Fibroblast of the aortic adventitia (primary cell): ENCODE results near the gene HIGD1A. TPM values are rescaled to one million over a fixed set of nuclear protein-coding genes. Genes with fewer than 3 reads are reported as not detected.

Source experiments
- DNase-seq: peaks from one replicate; pipeline ENCODE4 v3.0.0-alpha.2; 2010; ENCODE audit warnings: low read depth
- H3K4me3 ChIP-seq: 2 replicates; pipeline ENCODE4 v1.5.1; 2011; ENCODE audit warnings: low read depth, mild to moderate bottlenecking, control low read depth, low read length, moderate library complexity
- total RNA-seq: library from RNA; depleted of rRNA; stranded (reverse); fragments of >200 nt; gene quantifications from 2 replicates; pipeline ENCODE4 v1.2.3, GENCODE V29; 2012; ENCODE audit warnings: low replicate concordance
- TF ChIP-seq, protein P1 (sequence below): IDR thresholded peaks from 2 replicates; pipeline ENCODE4 v1.5.1; 2011; ENCODE audit warnings: mild to moderate bottlenecking, low read length, control low read depth, inconsistent platforms; ENCODE audit not compliant: insufficient read depth

HIGD1A gene
- total RNA-seq, 1 donor, result 163 TPM

DNA sequence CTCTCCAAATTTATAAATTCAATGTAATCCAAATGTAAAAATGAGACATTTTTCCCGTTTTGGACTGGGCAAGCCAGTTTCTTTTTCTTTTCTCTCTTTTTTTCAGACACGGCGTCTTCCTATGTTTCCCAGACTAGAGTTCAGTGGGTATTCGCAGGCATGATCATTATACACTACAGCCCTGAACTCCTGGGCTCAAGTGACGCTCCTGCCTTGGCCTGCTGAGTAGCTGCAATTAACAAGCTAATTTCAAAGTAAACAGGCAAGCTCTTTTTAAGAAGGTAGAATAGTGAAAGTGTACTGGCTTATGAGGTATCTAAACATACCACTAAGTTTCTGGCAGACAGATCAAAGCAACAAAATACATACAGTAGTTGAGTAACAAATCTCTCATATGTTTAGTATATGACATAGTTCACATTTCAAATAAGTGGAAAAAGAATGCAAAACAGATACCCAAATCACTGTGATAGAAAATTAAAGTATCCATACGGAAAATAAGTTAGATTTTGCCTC is 13.5 kb downstream of the HIGD1A start:
- no peak overlapping the region for H3K4me3 ChIP-seq
- TF ChIP-seq, protein P1, sequence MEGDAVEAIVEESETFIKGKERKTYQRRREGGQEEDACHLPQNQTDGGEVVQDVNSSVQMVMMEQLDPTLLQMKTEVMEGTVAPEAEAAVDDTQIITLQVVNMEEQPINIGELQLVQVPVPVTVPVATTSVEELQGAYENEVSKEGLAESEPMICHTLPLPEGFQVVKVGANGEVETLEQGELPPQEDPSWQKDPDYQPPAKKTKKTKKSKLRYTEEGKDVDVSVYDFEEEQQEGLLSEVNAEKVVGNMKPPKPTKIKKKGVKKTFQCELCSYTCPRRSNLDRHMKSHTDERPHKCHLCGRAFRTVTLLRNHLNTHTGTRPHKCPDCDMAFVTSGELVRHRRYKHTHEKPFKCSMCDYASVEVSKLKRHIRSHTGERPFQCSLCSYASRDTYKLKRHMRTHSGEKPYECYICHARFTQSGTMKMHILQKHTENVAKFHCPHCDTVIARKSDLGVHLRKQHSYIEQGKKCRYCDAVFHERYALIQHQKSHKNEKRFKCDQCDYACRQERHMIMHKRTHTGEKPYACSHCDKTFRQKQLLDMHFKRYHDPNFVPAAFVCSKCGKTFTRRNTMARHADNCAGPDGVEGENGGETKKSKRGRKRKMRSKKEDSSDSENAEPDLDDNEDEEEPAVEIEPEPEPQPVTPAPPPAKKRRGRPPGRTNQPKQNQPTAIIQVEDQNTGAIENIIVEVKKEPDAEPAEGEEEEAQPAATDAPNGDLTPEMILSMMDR, result no peak
- no peak for DNase-seq

DNA sequence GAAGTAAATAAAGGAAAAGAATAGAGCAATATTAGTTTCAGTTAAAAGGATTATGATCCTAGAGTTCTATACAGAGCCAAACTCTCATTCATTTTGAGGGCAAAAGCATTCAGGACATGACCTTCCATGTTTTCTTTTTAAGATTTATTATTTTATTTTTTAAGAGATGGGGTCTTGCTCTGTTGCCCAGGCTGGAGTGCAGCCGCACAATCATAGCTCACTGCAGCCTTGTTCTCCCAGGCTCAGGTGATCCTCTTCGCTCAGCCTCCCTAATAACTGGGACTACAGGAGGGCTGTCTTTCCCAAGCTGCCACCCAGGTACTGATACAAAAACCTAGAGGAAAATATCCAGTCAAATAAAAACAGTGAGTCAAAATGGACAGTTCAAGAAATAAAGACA is 17.7 kb downstream of the HIGD1A start:
- no peak for DNase-seq
- TF ChIP-seq, protein P1, result no peak
- H3K4me3 ChIP-seq, result no peak overlapping the region

DNA sequence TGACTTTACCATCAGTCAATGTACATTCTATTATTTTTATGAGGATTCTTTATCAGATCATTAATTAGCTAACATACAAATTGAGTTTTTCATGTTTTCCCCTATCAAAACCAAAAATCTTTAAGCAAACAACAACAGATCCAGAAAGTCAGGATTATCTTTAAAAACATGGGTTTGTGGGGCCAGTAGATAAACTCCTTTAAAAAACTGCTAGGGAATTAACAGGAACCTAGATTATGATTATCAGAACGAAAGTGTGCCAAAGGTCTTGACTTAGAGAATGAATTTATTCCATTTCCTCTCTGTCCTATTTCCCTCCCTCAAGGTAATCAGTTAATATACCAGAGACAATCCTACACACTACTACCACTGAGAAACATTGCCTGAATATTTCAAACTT is 18.1 kb downstream of the HIGD1A start:
- TF ChIP-seq, protein P1, result no peak
- no peak overlapping the region for H3K4me3 ChIP-seq
- DNase-seq, result no peak

DNA sequence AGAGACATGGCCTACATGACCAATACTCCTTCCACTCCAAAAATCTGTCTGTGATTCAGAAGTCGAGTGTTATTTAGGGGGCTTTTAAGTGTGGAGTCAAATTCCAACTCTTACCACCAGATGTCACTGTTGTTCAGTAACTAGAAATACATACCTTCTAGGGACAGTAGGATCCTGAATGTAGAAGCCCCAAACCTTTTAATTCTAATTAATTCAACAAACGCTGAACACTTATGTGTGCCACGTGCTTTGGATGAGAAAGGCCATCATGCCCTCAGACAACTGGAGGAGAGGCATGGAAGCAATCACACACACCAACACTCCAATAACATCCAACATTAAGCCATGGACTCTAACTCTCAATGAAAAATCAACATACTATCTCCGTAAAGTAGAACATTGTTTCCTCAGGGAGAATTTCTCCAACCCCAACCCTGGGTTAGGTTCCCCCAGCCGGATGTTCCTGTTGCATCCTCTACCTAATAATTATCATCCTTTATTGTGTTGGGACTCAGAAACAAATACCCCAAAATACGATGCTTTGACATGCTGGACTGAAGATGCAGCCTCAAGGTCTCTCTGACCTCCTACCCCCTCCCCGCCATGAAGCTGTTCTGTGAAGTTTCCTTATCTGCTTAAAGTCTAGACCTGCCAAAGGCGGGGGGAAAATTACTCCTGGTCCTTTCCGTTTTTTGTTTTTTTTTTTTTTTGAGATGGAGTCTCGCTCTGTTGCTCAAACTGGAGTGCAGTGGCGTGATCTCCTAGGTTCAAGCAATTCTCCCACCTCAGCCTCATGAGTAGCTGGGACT is 23.2 kb downstream of the HIGD1A start:
- TF ChIP-seq, protein P1, result peak; percentile 79
- DNase-seq, result peak; percentile 91
- H3K4me3 ChIP-seq, result no peak overlapping the region

DNA sequence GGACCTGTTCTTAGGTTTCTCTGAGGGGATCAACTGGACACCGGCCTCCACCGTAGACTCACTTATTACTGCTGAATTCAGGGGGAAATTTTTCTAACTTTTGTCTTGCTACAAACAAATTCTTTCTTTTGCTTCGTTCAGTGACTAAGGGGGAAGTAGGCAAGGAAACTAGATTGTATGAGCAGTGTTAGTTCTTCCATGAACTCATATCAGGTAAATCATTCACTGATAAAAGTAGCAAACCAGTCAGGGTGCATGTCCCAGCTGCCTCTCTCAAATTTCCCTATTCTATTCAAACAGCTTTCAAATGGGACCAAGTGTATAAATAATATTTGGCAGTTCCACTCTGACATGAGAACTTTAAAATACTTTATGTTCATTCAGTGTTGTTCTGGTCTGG is 23.9 kb downstream of the HIGD1A start:
- TF ChIP-seq, protein P1, result no peak
- no peak for DNase-seq
- H3K4me3 ChIP-seq, result no peak overlapping the region

DNA sequence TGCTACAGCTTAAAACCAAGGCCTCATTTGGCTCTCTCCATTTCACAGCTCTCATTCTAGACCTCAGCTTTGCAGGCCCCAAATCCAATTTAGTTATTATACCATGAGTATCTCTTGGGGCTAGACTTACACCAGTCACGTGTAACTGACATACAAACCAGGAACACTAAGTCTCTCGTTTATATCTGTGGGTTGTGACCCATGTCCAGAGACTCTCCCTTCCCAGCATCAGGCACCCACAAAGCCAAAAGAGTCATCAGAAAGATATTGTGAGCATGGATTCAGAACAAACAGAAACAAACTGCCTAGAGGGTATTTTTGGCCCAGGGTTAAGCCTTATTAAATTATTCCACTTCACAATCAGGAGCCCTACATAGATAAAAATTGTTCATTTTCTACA is 25.6 kb downstream of the HIGD1A start:
- peak; percentile 69 for DNase-seq
- H3K4me3 ChIP-seq, result no peak overlapping the region
- TF ChIP-seq, protein P1, result no peak

DNA sequence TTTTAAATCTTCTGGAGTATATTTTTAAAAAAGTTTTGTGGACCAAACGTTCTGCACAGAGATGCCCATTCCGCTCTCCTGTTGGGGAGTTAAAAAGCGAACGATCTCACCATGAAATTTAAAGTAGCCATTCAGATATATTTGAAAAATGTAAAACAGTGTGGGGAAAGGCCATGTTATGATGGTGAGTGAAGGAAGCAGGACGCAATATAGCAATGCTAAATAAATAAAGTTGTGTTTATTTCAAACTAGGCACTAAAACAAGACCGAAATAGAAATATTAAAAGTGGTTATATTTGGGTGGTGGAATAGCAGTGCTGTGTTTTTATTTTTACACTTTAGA is 30.9 kb downstream of the HIGD1A start:
- DNase-seq, result no peak
- peak overlapping the region; percentile 68 for H3K4me3 ChIP-seq
- TF ChIP-seq, protein P1, result no peak
